ENCODE measurements around the gene FOXO4. TPM values are rescaled to one million over a fixed set of nuclear protein-coding genes. Genes with fewer than 3 reads are reported as not detected.

Gene FOXO4
- total RNA-seq, 4 donors from 2014 or later = 35.2 to 48.0 (median 41.8) TPM

DNA sequence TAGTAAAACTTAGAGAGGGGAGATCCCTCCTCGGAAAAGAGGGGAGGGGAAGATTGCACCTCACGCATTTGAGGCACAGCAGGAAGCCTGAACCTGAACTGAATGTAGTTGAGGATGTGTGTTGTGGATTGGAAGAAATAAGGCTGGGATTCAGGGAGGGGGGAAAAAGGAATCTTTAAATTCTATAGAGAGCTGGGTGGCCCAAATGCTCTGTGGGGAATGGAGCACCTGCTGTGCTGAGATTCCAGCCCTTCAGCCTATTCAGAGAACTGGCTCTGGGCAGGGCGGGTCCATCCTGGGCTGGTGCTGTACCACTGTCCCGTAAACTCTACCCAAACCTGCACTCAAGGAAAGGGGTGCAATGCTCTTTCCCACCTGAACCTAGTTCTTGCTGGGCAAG is 4.1 kb downstream of the FOXO4 start:
- intact Hi-C loops (cut with DNase I; ENCODE audit: low total_unique reads) (no loop called here), in situ Hi-C loops (cut with MboI; ENCODE audit: low sequenced_read_pairs in 4 of 4) (no loop called here)
- ATAC-seq (no peak), DNase-seq (no peak)
- Histone ChIP-seq H3K4me3 (no peak overlapping the region), H3K36me3 (no peaks in the 10 kb centered on the region), H3K27ac (no peak overlapping the region), H3K27me3 (no peaks in the 10 kb centered on the region), H3K9me3 (no peaks in the 10 kb centered on the region), H3K4me1 (peaks cover 9% of the 10 kb centered on the region in 2 donors)
- no peak for TF ChIP-seq POLR2A (IDR thresholded peaks at IDR 0.05)
- TF ChIP-seq, protein P1, sequence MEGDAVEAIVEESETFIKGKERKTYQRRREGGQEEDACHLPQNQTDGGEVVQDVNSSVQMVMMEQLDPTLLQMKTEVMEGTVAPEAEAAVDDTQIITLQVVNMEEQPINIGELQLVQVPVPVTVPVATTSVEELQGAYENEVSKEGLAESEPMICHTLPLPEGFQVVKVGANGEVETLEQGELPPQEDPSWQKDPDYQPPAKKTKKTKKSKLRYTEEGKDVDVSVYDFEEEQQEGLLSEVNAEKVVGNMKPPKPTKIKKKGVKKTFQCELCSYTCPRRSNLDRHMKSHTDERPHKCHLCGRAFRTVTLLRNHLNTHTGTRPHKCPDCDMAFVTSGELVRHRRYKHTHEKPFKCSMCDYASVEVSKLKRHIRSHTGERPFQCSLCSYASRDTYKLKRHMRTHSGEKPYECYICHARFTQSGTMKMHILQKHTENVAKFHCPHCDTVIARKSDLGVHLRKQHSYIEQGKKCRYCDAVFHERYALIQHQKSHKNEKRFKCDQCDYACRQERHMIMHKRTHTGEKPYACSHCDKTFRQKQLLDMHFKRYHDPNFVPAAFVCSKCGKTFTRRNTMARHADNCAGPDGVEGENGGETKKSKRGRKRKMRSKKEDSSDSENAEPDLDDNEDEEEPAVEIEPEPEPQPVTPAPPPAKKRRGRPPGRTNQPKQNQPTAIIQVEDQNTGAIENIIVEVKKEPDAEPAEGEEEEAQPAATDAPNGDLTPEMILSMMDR (IDR thresholded peaks at IDR 0.05 in 4 of 5, conservative IDR thresholded peaks at IDR 0.05 in 1 of 5) = no peak

DNA sequence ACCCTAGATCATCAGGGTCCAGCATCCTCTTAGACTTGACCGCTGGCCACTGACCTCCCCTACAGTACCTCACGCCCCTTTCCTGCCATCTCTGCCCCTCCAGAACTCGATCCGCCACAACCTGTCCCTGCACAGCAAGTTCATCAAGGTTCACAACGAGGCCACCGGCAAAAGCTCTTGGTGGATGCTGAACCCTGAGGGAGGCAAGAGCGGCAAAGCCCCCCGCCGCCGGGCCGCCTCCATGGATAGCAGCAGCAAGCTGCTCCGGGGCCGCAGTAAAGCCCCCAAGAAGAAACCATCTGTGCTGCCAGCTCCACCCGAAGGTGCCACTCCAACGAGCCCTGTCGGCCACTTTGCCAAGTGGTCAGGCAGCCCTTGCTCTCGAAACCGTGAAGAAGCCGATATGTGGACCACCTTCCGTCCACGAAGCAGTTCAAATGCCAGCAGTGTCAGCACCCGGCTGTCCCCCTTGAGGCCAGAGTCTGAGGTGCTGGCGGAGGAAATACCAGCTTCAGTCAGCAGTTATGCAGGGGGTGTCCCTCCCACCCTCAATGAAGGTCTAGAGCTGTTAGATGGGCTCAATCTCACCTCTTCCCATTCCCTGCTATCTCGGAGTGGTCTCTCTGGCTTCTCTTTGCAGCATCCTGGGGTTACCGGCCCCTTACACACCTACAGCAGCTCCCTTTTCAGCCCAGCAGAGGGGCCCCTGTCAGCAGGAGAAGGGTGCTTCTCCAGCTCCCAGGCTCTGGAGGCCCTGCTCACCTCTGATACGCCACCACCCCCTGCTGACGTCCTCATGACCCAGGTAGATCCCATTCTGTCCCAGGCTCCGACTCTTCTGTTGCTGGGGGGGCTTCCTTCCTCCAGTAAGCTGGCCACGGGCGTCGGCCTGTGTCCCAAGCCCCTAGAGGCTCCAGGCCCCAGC is 5.2 kb downstream of the FOXO4 start:
- no peaks in the 10 kb centered on the region for H3K36me3 ChIP-seq
- intact Hi-C loops (cut with DNase I; ENCODE audit: low total_unique reads) = no loop called here
- H3K4me3 ChIP-seq = no peak overlapping the region
- H3K27me3 ChIP-seq = no peaks in the 10 kb centered on the region
- ATAC-seq (no peak), DNase-seq (no peak)
- TF ChIP-seq, protein P1 (IDR thresholded peaks at IDR 0.05 in 4 of 5, conservative IDR thresholded peaks at IDR 0.05 in 1 of 5) = no peak
- TF ChIP-seq POLR2A (IDR thresholded peaks at IDR 0.05) = no peak
- H3K9me3 ChIP-seq = no peaks in the 10 kb centered on the region
- no peak overlapping the region for H3K27ac ChIP-seq
- peaks cover 9% of the 10 kb centered on the region in 2 donors for H3K4me1 ChIP-seq
- in situ Hi-C loops (cut with MboI; ENCODE audit: low sequenced_read_pairs in 4 of 4) = no loop called here

DNA sequence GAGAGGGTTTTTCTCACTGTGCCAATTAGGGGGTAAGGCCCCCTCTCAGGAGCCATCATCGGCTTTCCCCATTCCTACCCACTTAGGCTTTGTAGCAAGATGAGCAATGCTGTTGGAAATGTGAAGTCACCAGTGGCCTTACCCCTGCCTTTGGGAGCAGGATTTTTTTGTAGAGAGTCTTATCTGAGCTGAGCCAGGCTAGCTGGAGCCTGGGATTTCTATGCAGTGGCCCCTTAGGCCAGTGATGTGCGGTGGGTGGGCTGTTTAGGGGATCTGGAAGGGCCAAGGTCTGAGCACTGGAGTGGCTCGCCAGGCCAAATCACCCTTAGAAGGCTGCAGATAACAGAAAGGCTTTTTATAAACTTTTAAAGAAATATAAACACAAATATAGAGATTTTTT is 6.6 kb downstream of the FOXO4 start:
- in situ Hi-C loops (cut with MboI; ENCODE audit: low sequenced_read_pairs in 4 of 4) = no loop called here
- H3K4me1 ChIP-seq = peaks cover 8 to 9% of the 10 kb centered on the region in 2 donors
- ATAC-seq (no peak), DNase-seq (no peak)
- H3K4me3 ChIP-seq = no peak overlapping the region
- no peaks in the 10 kb centered on the region for H3K27me3 ChIP-seq
- intact Hi-C loops (cut with DNase I; ENCODE audit: low total_unique reads) = no loop called here
- H3K27ac ChIP-seq = no peak overlapping the region
- no peak for TF ChIP-seq POLR2A (IDR thresholded peaks at IDR 0.05)
- TF ChIP-seq, protein P1 (IDR thresholded peaks at IDR 0.05 in 4 of 5, conservative IDR thresholded peaks at IDR 0.05 in 1 of 5) = no peak
- no peaks in the 10 kb centered on the region for H3K9me3 ChIP-seq
- no peaks in the 10 kb centered on the region for H3K36me3 ChIP-seq

DNA sequence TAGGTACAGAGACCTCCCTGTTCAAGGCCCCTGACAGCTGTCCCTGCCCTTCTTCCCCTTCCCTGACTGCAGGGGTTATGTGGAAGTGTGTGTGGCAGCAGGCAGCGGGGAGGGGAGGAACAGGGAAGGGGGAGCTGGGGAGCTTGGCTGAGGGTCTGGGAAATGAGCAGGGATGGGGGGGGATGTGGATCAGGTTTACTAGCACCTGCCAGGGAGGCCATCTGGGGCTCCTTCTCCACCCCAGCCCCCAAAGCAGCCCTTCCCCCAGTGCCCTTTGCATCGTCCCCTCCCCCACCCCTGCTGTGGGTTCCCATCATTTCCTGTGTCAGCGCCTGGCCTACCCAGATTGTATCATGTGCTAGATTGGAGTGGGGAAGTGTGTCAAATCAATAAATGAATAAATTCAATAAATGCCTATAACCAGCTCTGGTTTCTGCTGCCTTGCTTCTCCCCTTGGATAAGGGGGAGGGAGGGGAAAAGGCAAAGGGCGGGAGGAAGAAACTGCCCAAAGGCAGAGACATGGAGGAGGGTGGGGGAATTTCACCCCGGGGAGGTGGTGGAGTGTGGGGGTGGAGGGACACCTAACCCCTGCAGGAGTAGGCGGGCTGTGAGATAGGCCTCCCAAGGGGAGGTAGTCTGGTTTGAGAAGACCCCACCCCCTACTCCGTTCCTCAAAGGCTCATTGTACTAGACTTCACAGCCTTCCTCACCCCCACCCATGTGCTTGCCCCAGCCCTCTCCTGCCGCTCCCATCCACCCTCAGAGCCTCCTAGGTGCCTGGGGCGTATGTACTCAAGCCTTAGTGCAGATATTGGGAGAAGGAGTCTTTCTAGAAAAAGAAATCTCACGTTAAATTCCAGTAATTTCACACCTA is 7.7 kb downstream of the FOXO4 start:
- peak overlapping the region in 2 of 4 donors; percentile 21 to 30 for H3K27ac ChIP-seq
- intact Hi-C loops (cut with DNase I; ENCODE audit: low total_unique reads) (no loop called here), in situ Hi-C loops (cut with MboI; ENCODE audit: low sequenced_read_pairs in 4 of 4) (no loop called here)
- no peak overlapping the region for H3K4me3 ChIP-seq
- no peak for ATAC-seq
- H3K36me3 ChIP-seq = no peaks in the 10 kb centered on the region
- H3K4me1 ChIP-seq = peaks cover 2 to 3% of the 10 kb centered on the region in 2 donors
- no peaks in the 10 kb centered on the region for H3K27me3 ChIP-seq
- no peak for DNase-seq
- TF ChIP-seq, protein P1 (IDR thresholded peaks at IDR 0.05 in 4 of 5, conservative IDR thresholded peaks at IDR 0.05 in 1 of 5) = no peak
- no peak for TF ChIP-seq POLR2A (IDR thresholded peaks at IDR 0.05)
- no peaks in the 10 kb centered on the region for H3K9me3 ChIP-seq
